T1000 (cell line): ENCODE measurements around the gene CPXM2.

Experiments
- DNase-seq: peaks from one replicate; lab custom pipeline; 2025; ENCODE audit warnings: mixed read lengths; lab: John Stamatoyannopoulos, UW

Gene CPXM2

GRCh38 chr10:123904834-123905409, 13.3 kb upstream of the CPXM2 start:
- no peak for DNase-seq

- no peak for DNase-seq
Measured at GRCh38 chr10:123903621-123904020, 12.0 kb upstream of the CPXM2 start.

- DNase-seq = no peak
Measured at GRCh38 chr10:123901621-123902020, 10.0 kb upstream of the CPXM2 start.

- DNase-seq = no peak
Measured at GRCh38 chr10:123897146-123897545, 5.5 kb upstream of the CPXM2 start.

- DNase-seq = no peak
Measured at GRCh38 chr10:123896246-123896927, 4.8 kb upstream of the CPXM2 start.

GRCh38 chr10:123893651-123894050, 2.0 kb upstream of the CPXM2 start:
- DNase-seq = no peak

- no peak for DNase-seq
Measured at GRCh38 chr10:123890756-123891143, 857 bp downstream of the CPXM2 start.

GRCh38 chr10:123890226-123890625, 1.4 kb downstream of the CPXM2 start:
- DNase-seq = no peak

- no peak for DNase-seq
Measured at GRCh38 chr10:123889821-123890220, 1.8 kb downstream of the CPXM2 start.

- no peak for DNase-seq
Measured at GRCh38 chr10:123888751-123889150, 2.9 kb downstream of the CPXM2 start.

- DNase-seq = no peak
Measured at GRCh38 chr10:123888256-123888655, 3.4 kb downstream of the CPXM2 start.

- DNase-seq = no peak
Measured at GRCh38 chr10:123886292-123886691, 5.3 kb downstream of the CPXM2 start.

GRCh38 chr10:123885406-123886170, 6.0 kb downstream of the CPXM2 start:
- DNase-seq = no peak

- no peak for DNase-seq
Measured at GRCh38 chr10:123884907-123885381, 6.7 kb downstream of the CPXM2 start.

- DNase-seq = no peak
Measured at GRCh38 chr10:123884351-123884906, 7.2 kb downstream of the CPXM2 start.

- DNase-seq = no peak
Measured at GRCh38 chr10:123883673-123884320, 7.8 kb downstream of the CPXM2 start.

GRCh38 chr10:123882681-123883445, 8.7 kb downstream of the CPXM2 start:
- DNase-seq = no peak

- DNase-seq = no peak
Measured at GRCh38 chr10:123882177-123882576, 9.4 kb downstream of the CPXM2 start.

GRCh38 chr10:123879606-123880257, 11.9 kb downstream of the CPXM2 start:
- no peak for DNase-seq

- DNase-seq = no peak
Measured at GRCh38 chr10:123878666-123879303, 12.8 kb downstream of the CPXM2 start.
